Tibial nerve (tissue), 4 donors: ENCODE results near the gene LCN2. TPM values are rescaled to one million over a fixed set of nuclear protein-coding genes. Genes with fewer than 3 reads are reported as not detected.

ENCODE experiments used
- DNase-seq, 2 donors: peaks; one replicate each; pipeline ENCODE4 v3.0.0-alpha.2; 2019; ENCODE audit warnings: low spot score in 2 of 2
- H3K27ac ChIP-seq, 4 donors: fragments of 200-600 bp; sonication (generic) in 3 of 4; one replicate each; pipeline ENCODE4 v1.5.1; 2017 to 2019; ENCODE audit warnings: mild to moderate bottlenecking in 1 of 4
- H3K27me3 ChIP-seq, 2 donors: fragments of 200-600 bp; sonication (generic) in 1 of 2; one replicate each; pipeline versions ENCODE4 v1.5.1 to v1.6.0; 2017 to 2019
- H3K36me3 ChIP-seq, 3 donors: fragments of 200-600 bp; sonication (generic); one replicate each; pipeline ENCODE4 v1.5.1; 2018 to 2019
- H3K4me1 ChIP-seq, 4 donors: fragments of 200-600 bp; sonication (generic) in 3 of 4; one replicate each; pipeline ENCODE4 v1.5.1; 2017 to 2019
- H3K4me3 ChIP-seq, 4 donors: fragments of 200-600 bp; sonication (generic) in 3 of 4; one replicate each; pipeline ENCODE4 v1.5.1; 2017 to 2019; ENCODE audit warnings: mild to moderate bottlenecking in 1 of 4, moderate library complexity in 1 of 4
- H3K9me3 ChIP-seq, 4 donors: fragments of 200-600 bp; sonication (generic) in 3 of 4; one replicate each; pipeline ENCODE4 v1.5.1; 2017 to 2019
- EP300 ChIP-seq, 2 donors: sonication (generic); formaldehyde crosslinking; IDR thresholded peaks; one replicate each; pipeline ENCODE4 v1.6.1; 2017; ENCODE audit warnings: antibody characterized with exemption in 2 of 2, mild to moderate bottlenecking in 1 of 2
- POLR2A ChIP-seq, 2 donors: fragments of 450-650 bp; IDR thresholded peaks; one replicate each; pipeline ENCODE4 v1.6.1; 2017; ENCODE audit warnings: antibody characterized with exemption in 2 of 2, mild to moderate bottlenecking in 2 of 2, moderate library complexity in 2 of 2
- WGBS, 2 donors: methylation state at CpG; one replicate each; pipeline ENCODE4 v1.1.5; 2018; 5-methylcytosine and 5-hydroxymethylcytosine counted together
- total RNA-seq, 4 donors: library from RNA; depleted of rRNA; stranded (reverse); fragments of >200 nt; gene quantifications; one replicate each; pipeline ENCODE4 v1.1.0, GENCODE V29; 2016
- TF ChIP-seq, protein P1 (sequence below), 5 experiments: fragments of 200-600 bp in 3 of 5; fragments of 450-650 bp in 2 of 5; sonication (generic) in 3 of 5; IDR thresholded peaks; one replicate each; pipeline ENCODE4 v1.5.1; 2016 to 2019; ENCODE audit warnings: antibody characterized with exemption in 5 of 5, mild to moderate bottlenecking in 3 of 5, moderate library complexity in 2 of 5

Gene LCN2
- total RNA-seq, 4 donors from 2014 or later: not detected

- no peaks in the 10 kb centered on the region for H3K4me1 ChIP-seq
- no peak for DNase-seq
- no peak overlapping the region for H3K27ac ChIP-seq
- H3K4me3 ChIP-seq: no peak overlapping the region
- TF ChIP-seq, protein P1, sequence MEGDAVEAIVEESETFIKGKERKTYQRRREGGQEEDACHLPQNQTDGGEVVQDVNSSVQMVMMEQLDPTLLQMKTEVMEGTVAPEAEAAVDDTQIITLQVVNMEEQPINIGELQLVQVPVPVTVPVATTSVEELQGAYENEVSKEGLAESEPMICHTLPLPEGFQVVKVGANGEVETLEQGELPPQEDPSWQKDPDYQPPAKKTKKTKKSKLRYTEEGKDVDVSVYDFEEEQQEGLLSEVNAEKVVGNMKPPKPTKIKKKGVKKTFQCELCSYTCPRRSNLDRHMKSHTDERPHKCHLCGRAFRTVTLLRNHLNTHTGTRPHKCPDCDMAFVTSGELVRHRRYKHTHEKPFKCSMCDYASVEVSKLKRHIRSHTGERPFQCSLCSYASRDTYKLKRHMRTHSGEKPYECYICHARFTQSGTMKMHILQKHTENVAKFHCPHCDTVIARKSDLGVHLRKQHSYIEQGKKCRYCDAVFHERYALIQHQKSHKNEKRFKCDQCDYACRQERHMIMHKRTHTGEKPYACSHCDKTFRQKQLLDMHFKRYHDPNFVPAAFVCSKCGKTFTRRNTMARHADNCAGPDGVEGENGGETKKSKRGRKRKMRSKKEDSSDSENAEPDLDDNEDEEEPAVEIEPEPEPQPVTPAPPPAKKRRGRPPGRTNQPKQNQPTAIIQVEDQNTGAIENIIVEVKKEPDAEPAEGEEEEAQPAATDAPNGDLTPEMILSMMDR (IDR thresholded peaks at IDR 0.05): no peak
- TF ChIP-seq EP300 (IDR thresholded peaks at IDR 0.05) (no peak), POLR2A (IDR thresholded peaks at IDR 0.05) (no peak)
- 90 to 91% methylated on average over 8 of the region's 8 CpGs for WGBS, 2 donors
- peaks cover 2 to 100% (median 20%) of the 10 kb centered on the region in 3 donors for H3K36me3 ChIP-seq
- no peaks in the 10 kb centered on the region for H3K9me3 ChIP-seq
- H3K27me3 ChIP-seq: no peaks in the 10 kb centered on the region
Measured at GRCh38 chr9:128168731-128169308, 19.6 kb downstream of the LCN2 start.

- H3K27ac ChIP-seq: no peak overlapping the region
- no peaks in the 10 kb centered on the region for H3K4me1 ChIP-seq
- WGBS, 2 donors: 90 to 94% methylated on average over 8 of the region's 8 CpGs
- H3K9me3 ChIP-seq: no peaks in the 10 kb centered on the region
- no peak for TF ChIP-seq EP300 (IDR thresholded peaks at IDR 0.05)
- no peak for TF ChIP-seq POLR2A (IDR thresholded peaks at IDR 0.05)
- TF ChIP-seq, protein P1 (IDR thresholded peaks at IDR 0.05): no peak
- no peak for DNase-seq
- H3K4me3 ChIP-seq: no peak overlapping the region
- H3K27me3 ChIP-seq: no peaks in the 10 kb centered on the region
- H3K36me3 ChIP-seq: peaks cover 2 to 100% (median 17%) of the 10 kb centered on the region in 3 donors
Measured at GRCh38 chr9:128169492-128169891, 20.2 kb downstream of the LCN2 start.

GRCh38 chr9:128169925-128170324, 20.7 kb downstream of the LCN2 start:
- Histone ChIP-seq H3K36me3 (peaks cover 2 to 100% (median 17%) of the 10 kb centered on the region in 3 donors), H3K4me3 (no peak overlapping the region), H3K9me3 (no peaks in the 10 kb centered on the region), H3K27me3 (no peaks in the 10 kb centered on the region), H3K27ac (no peak overlapping the region), H3K4me1 (no peaks in the 10 kb centered on the region)
- DNase-seq: no peak
- TF ChIP-seq POLR2A (IDR thresholded peaks at IDR 0.05): no peak
- 88 to 90% methylated on average over 6 to 8 of the region's 8 CpGs for WGBS, 2 donors

DNA sequence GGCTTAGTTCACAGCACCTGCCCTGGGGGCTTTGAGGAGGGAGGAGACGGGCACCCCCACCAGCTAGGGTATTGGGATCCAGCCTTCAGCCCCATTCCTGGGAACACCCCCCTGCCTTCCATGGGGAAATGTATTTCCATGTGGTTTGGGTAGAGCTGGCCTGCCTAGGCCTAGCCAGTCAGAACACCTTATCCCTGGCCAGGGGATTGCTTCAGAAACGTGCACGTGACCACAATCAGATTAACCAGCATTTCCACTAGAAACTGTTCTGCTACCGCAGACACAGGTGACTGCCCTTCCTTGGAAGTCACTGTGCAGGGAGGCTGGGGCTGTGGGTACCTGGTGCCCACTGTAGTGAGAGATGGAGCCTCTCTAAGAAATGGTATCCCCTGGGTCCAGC, 24.8 kb downstream of the LCN2 start:
- 97 to 100% methylated on average over 4 of the region's 4 CpGs for WGBS, 2 donors
- no peaks in the 10 kb centered on the region for H3K27me3 ChIP-seq
- H3K36me3 ChIP-seq: peaks cover 8 to 100% (median 25%) of the 10 kb centered on the region in 3 donors
- H3K4me3 ChIP-seq: no peak overlapping the region
- H3K27ac ChIP-seq: no peak overlapping the region
- DNase-seq: no peak
- peaks cover 0 to 4% (median 0%) of the 10 kb centered on the region in 4 donors for H3K9me3 ChIP-seq
- no peaks in the 10 kb centered on the region for H3K4me1 ChIP-seq
- TF ChIP-seq POLR2A (IDR thresholded peaks at IDR 0.05): no peak
- TF ChIP-seq, protein P1 (IDR thresholded peaks at IDR 0.05): no peak
- no peak for TF ChIP-seq EP300 (IDR thresholded peaks at IDR 0.05)

DNA sequence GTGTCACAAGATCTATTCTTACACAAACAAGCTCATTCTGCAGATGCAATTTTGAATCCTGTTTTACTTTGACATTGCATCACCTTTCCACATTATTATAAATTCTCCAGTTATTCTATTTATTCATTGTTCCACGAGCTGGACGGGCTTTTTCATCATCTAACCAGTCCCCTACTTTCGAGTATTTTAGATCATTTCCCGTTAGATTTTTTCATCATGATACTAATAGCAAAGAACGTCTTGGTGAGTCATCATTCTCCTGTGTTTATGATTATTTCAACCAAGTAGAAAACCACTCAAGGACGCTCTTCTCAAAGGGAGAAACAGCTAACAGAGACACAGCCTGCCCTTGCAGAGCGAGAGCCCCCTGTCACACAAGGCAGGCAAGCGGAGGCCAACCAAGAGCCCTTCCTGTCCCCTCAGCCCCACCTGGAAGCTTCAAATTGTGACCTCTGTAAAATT, 25.9 kb downstream of the LCN2 start:
- no peaks in the 10 kb centered on the region for H3K4me1 ChIP-seq
- no peaks in the 10 kb centered on the region for H3K27me3 ChIP-seq
- 71 to 76% methylated on average over 8 of the region's 8 CpGs for WGBS, 2 donors
- peaks cover 0 to 7% (median 0%) of the 10 kb centered on the region in 4 donors for H3K9me3 ChIP-seq
- no peak for DNase-seq
- H3K36me3 ChIP-seq: peaks cover 13 to 100% (median 29%) of the 10 kb centered on the region in 3 donors
- H3K27ac ChIP-seq: no peak overlapping the region
- TF ChIP-seq, protein P1 (IDR thresholded peaks at IDR 0.05): no peak
- no peak for TF ChIP-seq EP300 (IDR thresholded peaks at IDR 0.05)
- no peak for TF ChIP-seq POLR2A (IDR thresholded peaks at IDR 0.05)
- H3K4me3 ChIP-seq: no peak overlapping the region
